GM19238 (cell line): ENCODE measurements around the gene HNRNPA1L2.
"Not testable (repeated sequence)": the region's sequence is repeated elsewhere in the genome, so short reads cannot be mapped to it uniquely, and the experiment has no call there.

Experiments used
- DNase-seq: peaks from one replicate; pipeline ENCODE4 v3.0.0; 2011; ENCODE audit warnings: low spot score; ENCODE audit not compliant: insufficient read length

The HNRNPA1L2 gene

DNA sequence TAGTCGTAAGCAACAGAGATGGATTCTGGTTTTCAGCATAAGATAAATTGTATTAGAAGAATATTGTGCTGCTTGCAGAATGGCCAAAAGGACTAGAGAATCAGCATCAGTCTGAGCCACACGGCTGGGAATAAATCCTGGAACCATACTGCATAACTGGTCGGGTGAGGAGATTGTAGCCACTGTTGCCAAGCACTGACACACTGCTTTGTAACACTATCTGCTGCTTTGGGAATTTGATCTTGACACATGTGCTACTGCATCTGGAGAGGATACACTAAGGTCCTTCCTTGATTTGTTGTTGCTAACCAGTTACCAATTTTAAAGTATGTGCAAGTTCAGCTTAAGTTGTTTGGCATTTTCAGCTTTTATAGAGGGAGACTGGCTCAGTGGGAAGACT lies 1.9 kb downstream of the HNRNPA1L2 start:
- no peak for DNase-seq

DNA sequence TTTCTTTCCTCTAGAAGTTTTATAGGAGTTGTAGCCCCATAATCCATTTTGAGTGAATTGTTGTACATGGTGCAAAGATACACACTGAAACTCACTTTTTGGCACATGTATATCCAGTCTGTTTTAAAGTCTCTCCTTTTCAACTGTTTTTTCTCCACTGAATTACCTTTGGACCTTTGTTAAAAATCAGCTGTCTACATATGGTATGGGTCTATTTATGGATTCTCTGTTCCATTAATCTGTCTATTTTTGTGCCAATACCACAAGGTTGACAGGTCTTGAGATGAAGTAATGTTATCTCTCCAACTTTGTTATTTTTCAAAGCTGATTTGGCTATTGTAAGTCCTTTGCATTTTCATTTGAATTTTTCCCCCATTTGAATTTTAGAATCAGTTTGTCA lies 4.7 kb downstream of the HNRNPA1L2 start:
- DNase-seq = no peak

DNA sequence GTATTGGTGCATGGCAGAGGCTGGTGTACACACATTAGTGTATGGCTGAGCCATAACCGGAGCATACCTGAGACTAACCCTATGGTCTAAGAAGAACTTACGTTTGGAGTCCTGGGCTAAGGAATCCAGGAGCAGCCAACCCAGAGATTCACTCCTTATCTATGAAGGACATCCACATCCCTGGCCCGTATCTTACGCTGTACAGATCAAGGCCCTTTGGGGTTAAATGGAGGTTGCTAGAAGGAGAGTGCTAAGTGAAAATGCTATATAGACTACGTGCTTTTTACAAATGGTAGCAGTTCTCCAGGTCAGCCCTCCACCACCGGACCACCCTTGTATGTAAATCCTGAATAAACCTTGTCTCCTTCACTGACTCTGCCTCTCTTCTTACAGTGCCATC lies 8.5 kb downstream of the HNRNPA1L2 start:
- DNase-seq = no peak

DNA sequence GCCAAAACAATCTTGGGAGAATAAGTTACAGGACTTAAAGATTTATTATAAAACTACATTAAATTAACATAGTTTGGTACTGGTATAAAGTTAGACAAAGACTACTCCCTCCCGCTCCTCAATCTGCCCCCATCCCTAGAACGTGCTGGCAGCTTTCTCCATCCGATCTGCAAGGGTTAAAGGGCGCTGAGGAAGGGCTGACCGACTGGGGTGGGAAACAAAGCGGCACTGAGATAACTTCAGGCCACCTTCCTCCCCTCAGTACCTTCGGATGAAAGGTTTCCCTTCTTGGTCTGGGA lies 9.6 kb downstream of the HNRNPA1L2 start:
- DNase-seq = peak; percentile 18

DNA sequence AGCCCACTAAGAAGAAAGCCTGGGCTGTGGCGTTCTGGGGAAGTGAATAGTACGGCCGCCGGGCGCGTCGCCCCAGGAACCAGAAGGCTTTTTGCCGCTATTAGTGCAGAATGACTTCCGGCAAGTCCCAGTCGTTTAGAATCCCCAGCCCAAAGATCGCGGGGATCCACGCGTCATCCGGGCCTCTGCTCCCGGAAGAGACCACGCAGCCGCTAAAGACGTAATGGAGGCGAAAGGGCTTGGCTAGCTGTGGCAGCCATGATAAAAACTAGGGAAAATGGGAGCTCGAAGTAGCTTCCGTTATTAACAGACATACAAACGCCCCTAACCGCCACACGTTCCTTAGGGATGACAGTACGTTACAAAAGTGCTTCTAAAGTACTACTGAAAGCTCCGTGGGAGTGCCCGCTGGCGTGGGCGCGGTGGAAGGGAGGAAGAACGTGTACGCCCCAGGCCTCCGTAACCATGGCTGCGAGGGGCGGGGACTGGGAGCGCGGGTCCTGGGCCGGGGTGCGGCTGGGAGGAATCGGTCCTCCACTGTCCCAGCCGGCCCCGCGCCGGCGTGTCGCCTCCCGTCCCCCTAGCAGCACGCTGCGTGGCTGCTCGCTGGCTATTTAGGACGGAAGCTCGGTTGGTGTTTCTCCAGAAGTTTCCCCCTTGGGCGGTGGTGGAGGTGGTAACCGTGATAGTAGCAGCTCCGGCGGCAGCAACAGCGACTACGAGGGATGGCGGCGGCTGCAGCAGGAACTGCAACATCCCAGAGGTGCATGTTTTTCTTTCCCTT lies 10.2 kb downstream of the HNRNPA1L2 start, which contains the start of gene SUGT1:
SUGT1 (plus strand) TSS at position 641 of the 784 bp plus-strand sequence; CDS start at position 726, 85 bp downstream.
- DNase-seq = peak; percentile 78

DNA sequence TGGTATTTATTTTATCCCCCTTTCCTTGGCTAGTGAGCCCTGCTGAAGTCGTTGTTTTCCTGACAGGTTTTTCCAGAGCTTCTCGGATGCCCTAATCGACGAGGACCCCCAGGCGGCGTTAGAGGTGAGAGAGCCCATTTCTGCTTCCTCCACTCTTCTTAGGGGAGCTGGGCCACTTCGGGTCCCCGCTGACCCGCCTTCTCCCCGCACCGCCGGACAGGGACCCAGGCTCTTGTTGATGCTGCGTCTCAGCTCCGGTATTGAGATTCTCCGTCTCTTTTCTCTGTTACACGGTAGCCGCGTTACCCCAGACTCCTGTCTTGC lies 10.7 kb downstream of the HNRNPA1L2 start:
- DNase-seq = peak; percentile 21

DNA sequence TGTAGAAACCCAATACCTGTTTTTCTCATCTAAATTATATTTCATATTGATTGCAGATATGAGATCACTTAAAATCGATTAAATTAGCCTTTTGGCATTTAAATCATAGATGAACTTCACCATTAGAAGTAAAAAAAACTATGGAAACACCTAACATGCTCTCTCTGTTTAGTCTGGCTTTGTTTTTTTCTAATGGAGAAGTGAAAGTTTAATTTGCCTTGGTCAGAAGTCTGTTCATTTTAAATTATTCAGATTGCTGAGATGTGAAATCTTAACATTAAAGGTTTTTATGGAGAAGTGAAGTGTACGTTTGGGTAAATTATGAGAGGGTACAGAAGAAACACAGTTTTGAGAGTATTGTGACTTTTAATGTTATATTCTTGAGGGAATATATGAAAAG lies 17.1 kb downstream of the HNRNPA1L2 start:
- DNase-seq = no peak

DNA sequence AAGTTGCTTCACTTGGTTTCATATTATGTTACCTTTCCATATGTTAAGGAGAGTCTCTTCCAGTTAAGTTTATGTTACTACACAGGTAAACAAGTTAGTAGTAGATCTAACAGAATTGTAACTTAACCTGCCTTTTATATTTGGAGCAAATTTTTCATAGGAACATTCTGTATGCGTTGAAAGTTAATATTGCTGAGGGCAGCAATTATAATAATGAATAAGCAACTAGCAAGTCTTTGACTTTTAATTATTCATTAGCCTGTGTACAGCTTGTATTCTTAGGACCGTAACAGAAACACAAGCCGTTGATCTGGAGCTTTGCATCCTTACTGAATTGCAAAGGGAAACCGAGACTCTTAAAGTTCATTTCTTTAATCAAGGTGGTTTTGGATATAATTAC lies 22.0 kb downstream of the HNRNPA1L2 start:
- DNase-seq = no peak

DNA sequence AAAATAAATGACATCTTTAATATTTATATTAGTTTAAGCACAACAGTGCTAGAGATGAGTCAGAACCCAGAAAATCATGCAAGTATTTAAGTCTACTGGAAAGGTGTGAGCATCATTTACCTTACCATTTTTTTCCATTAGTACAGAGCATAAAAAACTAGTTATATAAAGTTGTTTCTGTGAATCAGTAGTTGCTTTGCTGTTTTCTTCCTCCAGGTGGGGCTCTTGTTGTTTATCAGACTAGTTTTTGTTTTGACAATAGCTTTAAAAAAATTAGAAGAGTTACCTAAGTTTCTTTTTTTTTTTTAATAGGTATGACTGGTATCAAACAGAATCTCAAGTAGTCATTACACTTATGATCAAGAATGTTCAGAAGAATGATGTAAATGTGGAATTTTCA lies 23.1 kb downstream of the HNRNPA1L2 start:
- DNase-seq = no peak

DNA sequence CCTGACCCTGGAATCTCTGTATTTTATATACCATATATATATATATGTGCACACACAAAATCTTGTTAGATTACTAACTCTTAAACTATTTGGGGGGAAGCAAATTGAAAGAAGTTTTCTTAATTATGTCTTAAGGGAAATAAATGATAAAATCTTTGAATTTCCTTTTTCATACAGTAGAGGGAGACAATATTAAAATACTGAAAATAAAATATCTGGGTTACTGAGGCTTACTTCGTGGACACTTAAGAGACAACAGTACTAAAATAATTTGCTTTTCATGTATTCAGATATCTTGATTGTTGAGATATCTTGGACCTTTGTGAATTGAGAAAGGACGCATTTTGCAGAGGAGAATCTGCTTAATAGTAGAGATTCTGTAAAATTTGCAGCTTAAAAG lies 27.4 kb downstream of the HNRNPA1L2 start:
- no peak for DNase-seq

DNA sequence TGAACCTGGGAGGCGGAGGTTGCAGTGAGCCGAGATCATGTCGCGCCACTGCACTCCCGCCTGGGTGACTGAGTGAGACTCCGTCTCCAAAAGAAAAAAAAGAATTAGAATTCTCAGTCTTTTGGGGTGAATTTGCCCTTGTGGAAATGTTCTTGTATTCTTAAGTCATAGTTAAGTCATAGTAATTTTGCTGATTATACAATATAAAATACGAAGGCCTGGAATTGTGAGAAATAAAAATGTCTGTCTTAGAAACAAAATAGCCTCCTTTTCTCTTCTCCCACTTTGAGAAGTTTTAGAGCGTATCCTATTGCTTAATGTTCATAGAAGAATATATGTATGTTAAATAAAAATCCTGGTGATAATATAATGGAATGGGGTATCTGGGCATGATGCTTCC lies 28.5 kb downstream of the HNRNPA1L2 start:
- DNase-seq = no peak

DNA sequence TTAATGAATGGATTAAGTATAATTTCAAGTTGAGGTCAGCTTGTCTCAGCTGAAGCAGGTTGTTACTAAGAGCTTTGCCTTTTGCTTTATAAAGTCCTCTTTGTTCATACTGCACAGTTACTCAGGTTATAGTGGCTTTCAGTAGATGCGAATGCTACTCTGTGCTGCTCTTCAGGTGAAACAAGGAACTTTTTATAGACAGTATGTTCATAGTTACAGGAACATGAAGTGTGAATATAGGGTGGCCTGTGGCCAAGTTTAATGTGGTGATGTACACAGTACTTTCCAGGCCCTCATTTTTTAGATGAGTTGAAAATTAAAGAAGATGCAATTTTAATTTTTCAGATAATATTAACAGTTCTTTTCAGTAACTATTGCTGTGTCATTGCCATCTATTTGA lies 31.2 kb downstream of the HNRNPA1L2 start:
- DNase-seq = no peak

DNA sequence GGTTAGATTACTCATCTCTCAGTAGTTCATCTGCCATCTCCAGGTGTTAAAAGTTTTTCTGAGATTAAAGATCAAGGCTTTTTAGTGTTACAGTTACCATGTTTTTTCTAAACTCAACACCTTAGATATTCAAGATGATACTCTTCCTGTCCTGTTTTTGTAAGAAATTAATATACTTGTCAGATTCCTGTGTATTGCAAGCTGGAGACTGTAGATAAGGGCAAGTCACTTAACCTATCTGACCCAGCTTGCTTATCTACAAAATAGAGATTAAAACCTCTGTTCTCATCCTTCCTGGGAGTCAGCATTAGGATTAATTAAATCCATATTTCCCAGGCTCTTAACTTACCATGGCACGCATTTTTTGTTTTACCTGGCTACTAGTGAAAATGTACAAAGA lies 35.6 kb downstream of the HNRNPA1L2 start:
- no peak for DNase-seq

DNA sequence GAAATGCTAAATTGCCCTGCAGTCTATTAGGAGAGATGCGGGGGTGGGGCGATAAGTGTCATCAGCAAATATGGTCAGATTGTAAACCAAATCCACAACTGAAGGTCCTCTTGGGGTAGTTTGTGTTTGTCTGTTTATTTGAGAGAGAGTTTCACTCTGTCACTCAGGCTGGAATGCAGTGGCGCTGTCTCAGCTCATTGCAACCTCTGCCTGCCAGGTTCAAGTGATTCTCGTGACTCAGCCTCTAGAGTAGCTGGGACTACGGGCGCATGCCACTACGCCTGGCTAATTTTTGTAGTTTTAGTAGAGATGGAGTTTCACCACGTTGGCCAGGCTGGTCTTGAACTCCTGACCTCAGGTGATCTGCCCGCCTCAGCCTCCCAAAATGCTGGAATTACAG lies 43.6 kb downstream of the HNRNPA1L2 start:
- DNase-seq = not testable (repeated sequence)

DNA sequence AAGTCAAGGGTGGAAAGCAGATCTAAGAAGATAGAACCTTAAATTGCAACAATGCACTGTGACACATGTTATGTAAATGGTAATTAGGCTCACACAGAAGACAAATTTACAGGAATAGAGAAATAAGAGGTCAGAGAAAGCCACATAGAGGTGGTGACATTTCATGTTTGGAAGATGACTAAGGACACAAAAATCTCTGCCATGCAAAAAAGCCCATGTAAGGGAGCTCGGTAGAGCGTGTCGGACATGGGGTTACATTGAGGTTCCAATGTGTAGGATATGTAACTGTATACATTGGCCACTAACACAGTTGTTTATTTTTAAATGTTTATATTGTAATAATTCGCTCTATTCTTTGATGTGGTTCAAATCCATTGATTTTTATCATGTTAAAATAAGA lies 44.1 kb downstream of the HNRNPA1L2 start:
- no peak for DNase-seq
